IMR-90 (cell line): Measurements from ENCODE around the gene CTPS2.

ENCODE experiments used
- CHD1 ChIP-seq: IDR thresholded peaks from 2 replicates; pipeline ENCODE4 v1.6.1; 2012; ENCODE audit warnings: low read depth, low read length, improper control_type of control experiment
- CTCF ChIP-seq: conservative IDR thresholded peaks from 2 replicates; pipeline ENCODE4 v1.5.1; 2012; ENCODE audit warnings: mild to moderate bottlenecking, low read depth, low read length, improper control_type of control experiment
- MAFK ChIP-seq: IDR thresholded peaks from 2 replicates; pipeline ENCODE4 v1.6.1; 2012; ENCODE audit warnings: low read depth, low read length, improper control_type of control experiment
- POLR2A ChIP-seq: IDR thresholded peaks from 2 replicates; pipeline ENCODE4 v1.6.1; 2012; ENCODE audit warnings: mild to moderate bottlenecking, low read depth, low read length
- RAD21 ChIP-seq: IDR thresholded peaks from 2 replicates; pipeline ENCODE4 v1.6.1; 2012; ENCODE audit warnings: low read length, improper control_type of control experiment

- TF ChIP-seq CTCF (no peak), CHD1 (no peak), MAFK (no peak), POLR2A (no peak), RAD21 (no peak)
These were observed 159.9 kb downstream of the CTPS2 start for GRCh38 chrX:16552546-16552945.
